SIG-M5 (cell line): ENCODE measurements around the gene UBL4A.
"Not testable (repeated sequence)": the region's sequence is repeated elsewhere in the genome, so short reads cannot be mapped to it uniquely, and the experiment has no call there.

ENCODE experiments used
- DNase-seq: peaks from one replicate; lab custom pipeline; 2025; lab: John Stamatoyannopoulos, UW

The UBL4A gene

GRCh38 chrX:154507673-154508383, 21.4 kb upstream of the UBL4A start:
- no peak for DNase-seq

- DNase-seq: no peak
Observed at GRCh38 chrX:154506483-154507332, 20.3 kb upstream of the UBL4A start.

- no peak for DNase-seq
Observed at GRCh38 chrX:154505734-154506133, 19.3 kb upstream of the UBL4A start.

- no peak for DNase-seq
Observed at GRCh38 chrX:154502989-154503388, 16.6 kb upstream of the UBL4A start.

GRCh38 chrX:154502098-154502497, 15.7 kb upstream of the UBL4A start:
- DNase-seq: no peak

- not testable (repeated sequence) for DNase-seq
Observed at GRCh38 chrX:154501423-154501822, 15.0 kb upstream of the UBL4A start.

- DNase-seq: not testable (repeated sequence)
Observed at GRCh38 chrX:154496591-154497137, 10.2 kb upstream of the UBL4A start.

- no peak for DNase-seq
Observed at GRCh38 chrX:154495472-154495922, 9.1 kb upstream of the UBL4A start.

- no peak for DNase-seq
Observed at GRCh38 chrX:154494715-154495114, 8.3 kb upstream of the UBL4A start.

GRCh38 chrX:154490414-154491083, 4.1 kb upstream of the UBL4A start, which contains the start of gene SLC10A3:
Gene SLC10A3, minus strand, starts transcription at chrX:154490629. Its CDS starts 1,689 bp downstream, at chrX:154488940.
- DNase-seq: peak; percentile 18

- DNase-seq: no peak
Observed at GRCh38 chrX:154490021-154490413, 3.6 kb upstream of the UBL4A start.

GRCh38 chrX:154489182-154489581, 2.8 kb upstream of the UBL4A start:
- no peak for DNase-seq

GRCh38 chrX:154488336-154489075, 2.1 kb upstream of the UBL4A start:
- no peak for DNase-seq

GRCh38 chrX:154487518-154488290, 1.3 kb upstream of the UBL4A start:
- DNase-seq: no peak

- no peak for DNase-seq
Observed at GRCh38 chrX:154486052-154486395, 391 bp downstream of the UBL4A start.

- DNase-seq: no peak
Observed at GRCh38 chrX:154485150-154486051, 1.0 kb downstream of the UBL4A start.

GRCh38 chrX:154484255-154485149, 1.9 kb downstream of the UBL4A start:
- no peak for DNase-seq

- DNase-seq: no peak
Observed at GRCh38 chrX:154483325-154483724, 3.1 kb downstream of the UBL4A start.

- DNase-seq: no peak
Observed at GRCh38 chrX:154482786-154483185, 3.6 kb downstream of the UBL4A start.
